Tibial nerve (tissue), 3 donors: Measurements from ENCODE around the gene CD2AP.

Experiments
- POLR2A ChIP-seq, 2 donors: fragments of 450-650 bp; IDR thresholded peaks; one replicate each; pipeline ENCODE4 v1.6.1; 2017; ENCODE audit warnings: antibody characterized with exemption in 2 of 2, mild to moderate bottlenecking in 2 of 2, moderate library complexity in 2 of 2
- TF ChIP-seq, protein P1 (sequence below), 5 experiments: fragments of 200-600 bp in 3 of 5; fragments of 450-650 bp in 2 of 5; sonication (generic) in 3 of 5; IDR thresholded peaks; one replicate each; pipeline ENCODE4 v1.5.1; 2016 to 2019; ENCODE audit warnings: antibody characterized with exemption in 5 of 5, mild to moderate bottlenecking in 3 of 5, moderate library complexity in 2 of 5

DNA sequence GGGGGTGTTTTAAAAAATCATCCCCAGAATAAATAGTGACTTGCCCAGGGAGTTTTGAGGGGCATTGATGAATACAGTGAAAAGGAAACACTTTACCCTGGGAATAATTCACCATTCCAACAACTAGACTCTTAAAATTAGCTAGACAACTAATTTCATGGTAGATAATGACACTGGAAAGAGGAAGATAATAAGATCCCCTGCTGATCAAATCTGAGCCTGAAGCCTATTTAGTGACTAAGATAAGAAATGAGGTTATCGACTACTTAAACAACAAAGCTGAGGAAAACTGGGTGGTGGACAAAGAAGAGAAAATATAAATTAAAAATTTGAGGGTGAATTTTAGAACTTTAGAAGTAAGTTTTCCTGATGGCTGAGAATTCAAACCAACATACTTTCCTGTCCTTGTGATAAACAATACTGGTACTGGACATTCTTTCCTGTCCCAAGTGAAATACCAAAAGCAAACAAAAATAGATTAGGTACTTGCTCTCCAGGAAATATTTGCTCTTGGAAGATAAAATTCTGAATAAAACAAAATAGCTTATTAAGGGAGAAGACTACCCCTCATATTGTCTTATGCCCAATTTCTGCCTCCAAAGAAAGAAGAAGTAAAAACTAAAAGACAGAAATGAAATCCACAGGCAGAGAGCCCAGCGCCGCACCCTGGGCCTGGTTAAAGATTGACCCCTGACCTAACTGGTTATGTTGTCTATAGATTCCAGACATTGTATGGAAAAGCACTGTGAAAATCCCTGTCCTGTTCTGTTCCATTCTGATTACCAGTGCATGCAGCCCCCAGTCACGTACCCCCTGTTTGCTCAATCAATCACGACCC lies 156.8 kb downstream of the CD2AP start:
- TF ChIP-seq, protein P1, sequence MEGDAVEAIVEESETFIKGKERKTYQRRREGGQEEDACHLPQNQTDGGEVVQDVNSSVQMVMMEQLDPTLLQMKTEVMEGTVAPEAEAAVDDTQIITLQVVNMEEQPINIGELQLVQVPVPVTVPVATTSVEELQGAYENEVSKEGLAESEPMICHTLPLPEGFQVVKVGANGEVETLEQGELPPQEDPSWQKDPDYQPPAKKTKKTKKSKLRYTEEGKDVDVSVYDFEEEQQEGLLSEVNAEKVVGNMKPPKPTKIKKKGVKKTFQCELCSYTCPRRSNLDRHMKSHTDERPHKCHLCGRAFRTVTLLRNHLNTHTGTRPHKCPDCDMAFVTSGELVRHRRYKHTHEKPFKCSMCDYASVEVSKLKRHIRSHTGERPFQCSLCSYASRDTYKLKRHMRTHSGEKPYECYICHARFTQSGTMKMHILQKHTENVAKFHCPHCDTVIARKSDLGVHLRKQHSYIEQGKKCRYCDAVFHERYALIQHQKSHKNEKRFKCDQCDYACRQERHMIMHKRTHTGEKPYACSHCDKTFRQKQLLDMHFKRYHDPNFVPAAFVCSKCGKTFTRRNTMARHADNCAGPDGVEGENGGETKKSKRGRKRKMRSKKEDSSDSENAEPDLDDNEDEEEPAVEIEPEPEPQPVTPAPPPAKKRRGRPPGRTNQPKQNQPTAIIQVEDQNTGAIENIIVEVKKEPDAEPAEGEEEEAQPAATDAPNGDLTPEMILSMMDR (IDR thresholded peaks at IDR 0.05), result no peak
- no peak for TF ChIP-seq POLR2A (IDR thresholded peaks at IDR 0.05)
